ENCODE results near the gene RUNX1.

DNA sequence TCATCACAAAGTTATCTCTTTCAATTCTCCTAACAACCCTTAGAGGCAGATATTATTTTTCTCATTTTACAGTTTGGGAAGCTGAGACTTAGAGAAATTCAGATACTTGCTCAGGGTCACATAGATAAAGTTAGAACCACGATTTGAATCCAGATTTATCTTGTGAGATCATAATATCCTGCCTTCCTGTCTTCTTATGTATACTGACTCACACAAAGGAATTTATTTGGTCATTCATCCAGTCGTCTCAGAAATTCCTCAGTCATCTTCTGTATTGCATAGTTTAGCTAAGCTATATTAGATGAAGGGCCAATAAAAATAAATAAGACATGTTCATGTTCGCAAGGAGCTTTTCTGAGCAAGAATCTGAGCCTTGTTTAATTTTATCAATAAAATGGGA is 35.8 kb upstream of the RUNX1 start:
- TF ChIP-seq POLR2A (IDR thresholded peaks at IDR 0.05; ENCODE audit: low read length): no peak
- TF ChIP-seq GATA1 (IDR thresholded peaks at IDR 0.05; ENCODE audit: low read depth, low read length): no peak

Data from erythroblast (primary cell).